Neural cell (in vitro differentiated cells): Measurements from ENCODE around the gene ARL13A. TPM values are rescaled to one million over a fixed set of nuclear protein-coding genes. Genes with fewer than 3 reads are reported as not detected.
A peak's percentile ranks its signal among the peaks of the same experiment; 100 is the strongest.

Experiments used
- H2AFZ ChIP-seq: fragments of 200-600, 300-800 bp; sonication (generic), shearing (Covaris generic); 2 replicates; pipeline ENCODE4 v1.6.0; 2014; ENCODE audit warnings: low read depth, mild to moderate bottlenecking, antibody characterized with exemption, low read length, moderate library complexity
- H3F3A ChIP-seq: fragments of 200-600 bp; shearing (Covaris generic); 2 replicates; pipeline ENCODE4 v1.6.1; 2016; ENCODE audit warnings: mild to moderate bottlenecking, moderate library complexity, mixed read lengths, antibody characterized with exemption, low read length; ENCODE audit not compliant: insufficient read depth, poor library complexity, severe bottlenecking
- H3K27ac ChIP-seq: fragments of 200-600, 300-800 bp; sonication (generic), shearing (Covaris generic); 2 replicates; pipeline ENCODE4 v1.5.1; 2014; ENCODE audit warnings: mild to moderate bottlenecking, low read length, moderate library complexity
- H3K27me3 ChIP-seq: fragments of 300-800, 200-600 bp; sonication (generic), shearing (Covaris generic); 2 replicates; pipeline ENCODE4 v1.6.0; 2014; ENCODE audit warnings: mild to moderate bottlenecking, low read depth, low read length, moderate library complexity; ENCODE audit not compliant: insufficient read depth
- H3K36me3 ChIP-seq: fragments of 300-800, 200-600 bp; sonication (generic), shearing (Covaris generic); 2 replicates; pipeline ENCODE4 v1.5.1; 2014; ENCODE audit warnings: mild to moderate bottlenecking, antibody characterized with exemption, low read length, moderate library complexity; ENCODE audit not compliant: insufficient read depth
- H3K4me2 ChIP-seq: fragments of 300-800, 200-600 bp; sonication (generic), shearing (Covaris generic); 2 replicates; pipeline ENCODE4 v1.6.0; 2014; ENCODE audit warnings: mild to moderate bottlenecking, low read length
- H3K4me3 ChIP-seq: fragments of 300-800, 200-600 bp; sonication (generic), shearing (Covaris generic); 2 replicates; pipeline ENCODE4 v1.5.1; 2014; ENCODE audit warnings: mild to moderate bottlenecking, low read length, moderate library complexity
- H3K79me2 ChIP-seq: fragments of 200-600 bp; shearing (Covaris generic); replicated peaks from 2 replicates; pipeline ENCODE4 v1.6.0; 2014; ENCODE audit warnings: mild to moderate bottlenecking, low read length, moderate library complexity; ENCODE audit not compliant: insufficient read depth
- H3K9ac ChIP-seq: fragments of 300-800, 200-600 bp; sonication (generic), shearing (Covaris generic); 2 replicates; pipeline ENCODE4 v1.6.1; 2016; ENCODE audit warnings: mild to moderate bottlenecking, low read length, mixed read lengths
- H3K9me2 ChIP-seq: fragments of 200-600 bp; shearing (Covaris generic); 2 replicates; pipeline ENCODE4 v1.6.1; 2016; ENCODE audit warnings: mild to moderate bottlenecking, low read length, mixed read lengths; ENCODE audit not compliant: insufficient read depth
- H3K9me3 ChIP-seq: fragments of 200-600, 300-800 bp; sonication (generic), shearing (Covaris generic); 2 replicates; pipeline ENCODE4 v1.6.1; 2016; ENCODE audit warnings: mild to moderate bottlenecking, mixed run types, low read length, moderate library complexity, mixed read lengths
- H4K20me1 ChIP-seq: fragments of 200-600 bp; shearing (Covaris generic); 2 replicates; pipeline ENCODE4 v1.6.1; 2016; ENCODE audit warnings: mild to moderate bottlenecking, mixed run types; ENCODE audit not compliant: insufficient read depth
- CTCF ChIP-seq: fragments of 450-650 bp; IDR thresholded peaks from 2 replicates; pipeline ENCODE4 v1.5.1; 2014; ENCODE audit warnings: antibody characterized with exemption, mild to moderate bottlenecking, moderate library complexity; ENCODE audit not compliant: poor library complexity, severe bottlenecking
- EZH2 ChIP-seq: fragments of 200-600, 300-800 bp; shearing (Covaris generic), sonication (generic); IDR thresholded peaks from 2 replicates; pipeline ENCODE4 v1.6.1; 2014; ENCODE audit warnings: antibody characterized with exemption, low read length, borderline replicate concordance, mild to moderate bottlenecking; ENCODE audit not compliant: insufficient read depth, poor library complexity, severe bottlenecking
- MXI1 ChIP-seq: fragments of 450-650 bp; conservative IDR thresholded peaks from 2 replicates; pipeline ENCODE4 v1.6.1; 2014; ENCODE audit warnings: antibody characterized with exemption, mild to moderate bottlenecking; ENCODE audit not compliant: poor library complexity, severe bottlenecking
- POLR2AphosphoS5 ChIP-seq: IDR thresholded peaks from 2 replicates; pipeline ENCODE4 v1.6.1; 2012
- RAD21 ChIP-seq: fragments of 450-650 bp; conservative IDR thresholded peaks from 2 replicates; pipeline ENCODE4 v1.6.1; 2014; ENCODE audit warnings: antibody characterized with exemption, mild to moderate bottlenecking, moderate library complexity
- REST ChIP-seq: IDR thresholded peaks from 2 replicates; pipeline ENCODE4 v1.6.1; 2012; ENCODE audit warnings: borderline replicate concordance
- SMC3 ChIP-seq: fragments of 450-650 bp; conservative IDR thresholded peaks from 2 replicates; pipeline ENCODE4 v1.6.1; 2014; ENCODE audit warnings: antibody characterized with exemption, mild to moderate bottlenecking, moderate library complexity; ENCODE audit not compliant: poor library complexity
- TAF1 ChIP-seq: IDR thresholded peaks from 2 replicates; pipeline ENCODE4 v1.6.1; 2012; ENCODE audit warnings: low read depth
- polyA plus RNA-seq: library from polyadenylated mRNA; depleted of rRNA; stranded (reverse); fragments of >200 nt; gene quantifications from 2 replicates; pipeline ENCODE4 v1.2.3, GENCODE V29; 2014

ARL13A gene
- polyA plus RNA-seq, 1 donor from 2014 or later, result not detected

GRCh38 chrX:100928660-100929613, 40.6 kb upstream of the ARL13A start, which contains the start of gene XKRX:
Gene XKRX, minus strand, starts transcription at chrX:100928917. Its CDS starts 613 bp downstream, at chrX:100928304.
- H3K27me3 ChIP-seq, result peaks cover 6% of the 10 kb centered on the region

More at GRCh38 chrX:100928660-100929613, 40.6 kb upstream of the ARL13A start, which contains the start of gene XKRX:
- no peak within 1 kb of the TSS for H3K9ac ChIP-seq
- H3K9me3 ChIP-seq, result no peaks in the 10 kb centered on the region
- peak within 1 kb of the TSS; percentile 6 for H3K4me2 ChIP-seq
- H3K9me2 ChIP-seq, result no peaks in the 10 kb centered on the region
- no peak within 1 kb of the TSS for H3K27ac ChIP-seq
- H3K4me3 ChIP-seq, result peak within 1 kb of the TSS; percentile 66
- TF ChIP-seq TAF1 (no peak), MXI1 (no peak), POLR2AphosphoS5 (no peak), SMC3 (no peak), RAD21 (no peak), CTCF (no peak), EZH2 (no peak), REST (no peak)
- no peak within 1 kb of the TSS for H2AFZ ChIP-seq
- H3K79me2 ChIP-seq, result no peaks in the 10 kb centered on the region
- H3F3A ChIP-seq, result no peaks in the 10 kb centered on the region
- H4K20me1 ChIP-seq, result no peaks in the 10 kb centered on the region
- H3K36me3 ChIP-seq, result no peaks in the 10 kb centered on the region
